ENCODE data around the gene RHBDD2.

Gene RHBDD2

GRCh38 chr7:75916685-75917634 is 38.1 kb downstream of the RHBDD2 start:
- no peak for FAIRE-seq
- DNase-seq (ENCODE audit: low spot score) = no peak

DNA sequence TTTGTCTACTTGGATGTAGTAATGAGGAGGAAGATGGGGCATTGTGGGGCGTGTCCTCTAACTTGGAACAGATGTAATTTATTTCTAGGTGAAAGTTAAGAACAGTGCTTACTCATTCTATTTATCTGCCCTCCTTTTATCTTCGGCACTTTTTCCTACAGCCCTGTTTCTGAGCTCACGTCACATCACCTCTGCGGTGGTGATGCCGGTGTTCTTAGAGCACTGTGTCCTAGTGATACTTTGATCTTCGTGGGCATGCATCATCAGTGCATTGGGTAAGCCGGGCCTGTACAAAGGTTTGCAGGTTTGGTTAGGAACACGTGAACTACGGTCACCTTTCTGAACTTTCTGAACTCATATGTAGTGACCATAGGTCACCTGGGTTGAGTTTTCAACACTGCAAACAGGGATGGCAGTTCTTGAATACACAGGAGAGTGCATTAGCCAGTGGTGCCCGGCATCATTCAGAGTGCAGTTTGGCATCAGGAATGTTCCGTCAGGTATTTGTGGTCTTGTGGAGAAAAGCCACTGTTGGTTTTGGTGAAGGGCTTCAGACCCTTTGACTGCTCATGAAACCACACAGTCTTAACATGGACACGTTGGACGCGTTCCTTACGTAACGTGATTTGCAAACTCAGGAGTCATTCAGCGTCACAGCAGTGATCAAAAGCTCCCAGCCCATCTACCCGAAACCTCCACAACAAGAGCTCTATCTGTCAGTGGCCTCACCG is 41.8 kb downstream of the RHBDD2 start:
- FAIRE-seq = no peak
- DNase-seq (ENCODE audit: low spot score) = no peak

DNA sequence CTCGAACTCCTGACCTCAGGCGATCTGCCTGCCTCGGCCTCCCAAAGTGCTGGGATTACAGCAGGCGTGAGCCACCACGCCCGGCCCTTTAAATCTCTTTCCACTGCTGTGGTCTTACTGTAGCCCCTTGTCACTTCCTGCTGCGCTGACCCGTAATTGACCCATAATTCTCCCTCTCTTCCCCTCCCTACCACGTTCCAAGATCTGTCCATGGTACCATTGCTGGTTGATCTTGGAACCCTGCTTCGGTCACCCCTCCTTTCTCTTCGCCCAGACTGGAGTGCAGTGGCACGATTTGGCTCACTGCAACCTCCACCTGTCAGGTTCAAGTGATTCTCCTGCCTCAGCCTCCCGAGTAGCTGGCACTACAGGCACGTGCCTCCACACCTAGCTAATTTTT is 42.6 kb downstream of the RHBDD2 start:
- DNase-seq (ENCODE audit: low spot score) (no peak), FAIRE-seq (no peak)

DNA sequence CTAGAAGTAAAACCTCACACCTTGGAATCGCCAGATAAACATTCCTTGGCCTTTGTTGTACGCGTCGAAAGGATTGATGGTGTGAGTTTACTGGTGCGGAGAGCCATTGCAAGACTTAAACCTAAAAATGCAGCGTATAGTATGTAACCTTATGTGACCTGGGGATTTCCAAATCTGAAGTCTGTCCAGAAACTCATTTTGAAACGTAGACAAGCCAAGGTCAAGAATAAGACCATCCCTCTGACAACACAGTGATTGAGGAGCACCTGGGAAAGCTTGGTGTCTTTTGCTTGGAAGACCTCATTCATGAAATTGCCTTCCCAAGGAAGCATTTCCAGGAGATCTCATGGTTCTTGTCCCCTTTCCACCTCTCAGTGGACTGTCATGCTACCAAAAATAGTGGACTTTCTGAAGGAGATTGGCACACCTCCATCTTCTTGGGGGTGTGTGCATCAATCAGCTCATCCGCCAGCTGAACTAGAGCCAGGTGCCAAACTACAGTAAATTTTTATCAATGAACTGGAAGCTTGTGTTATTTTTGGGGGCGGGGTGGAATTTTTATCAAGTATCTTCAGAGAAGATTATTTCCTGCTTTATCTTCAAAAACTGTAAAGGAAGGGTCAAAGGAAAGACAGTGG is 44.3 kb downstream of the RHBDD2 start:
- no peak for FAIRE-seq
- no peak for DNase-seq (ENCODE audit: low spot score)

- FAIRE-seq = no peak
- no peak for DNase-seq (ENCODE audit: low spot score)
Measured at GRCh38 chr7:75924256-75924655, 45.4 kb downstream of the RHBDD2 start.

- FAIRE-seq = no peak
- no peak for DNase-seq (ENCODE audit: low spot score)
Measured at GRCh38 chr7:75924889-75925288, 46.1 kb downstream of the RHBDD2 start.

- DNase-seq (ENCODE audit: low spot score) (no peak), FAIRE-seq (no peak)
Measured at GRCh38 chr7:75925717-75926435, 47.0 kb downstream of the RHBDD2 start.

DNA sequence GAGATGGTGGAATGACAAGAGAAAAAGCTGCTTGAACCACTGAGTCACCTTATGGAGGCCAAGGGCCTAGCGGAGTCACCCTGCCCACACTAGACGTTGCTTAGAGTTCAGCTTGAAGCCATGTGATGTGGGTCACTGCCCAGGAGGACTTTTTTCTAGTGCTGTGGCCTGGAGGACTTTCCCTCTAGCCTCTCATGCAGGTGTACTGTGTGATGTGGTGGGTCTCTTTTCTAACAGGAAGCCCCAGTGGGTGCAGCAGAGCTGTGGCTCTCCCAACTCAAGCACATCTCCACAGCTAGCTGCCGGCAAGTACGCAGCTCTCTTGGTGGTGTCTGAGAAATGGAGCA is 49.7 kb downstream of the RHBDD2 start:
- FAIRE-seq (no peak), DNase-seq (ENCODE audit: low spot score) (no peak)

DNA sequence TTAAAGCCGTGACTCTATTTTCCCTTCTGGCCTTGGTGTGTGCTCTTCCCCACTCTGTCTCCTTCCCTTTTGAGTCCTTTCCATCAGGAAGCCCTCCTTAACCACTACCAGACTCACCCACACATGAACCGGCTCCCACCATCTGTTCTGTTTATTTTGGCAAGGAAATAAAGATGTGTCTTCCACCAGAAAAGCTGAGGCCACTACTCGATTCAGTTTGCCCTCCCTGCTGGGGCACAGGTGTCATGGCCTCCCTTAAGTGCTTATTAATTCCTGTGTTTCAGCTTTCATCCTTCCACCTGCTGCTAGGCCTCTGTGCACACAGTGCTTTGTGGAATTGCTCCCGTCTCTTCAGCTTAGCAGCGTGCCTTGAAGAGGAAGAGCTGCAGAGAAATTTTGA is 52.8 kb downstream of the RHBDD2 start:
- FAIRE-seq = no peak
- DNase-seq (ENCODE audit: low spot score) = no peak

- peak; percentile 30 for DNase-seq (ENCODE audit: low spot score)
Measured at GRCh38 chr7:75937958-75938786, 59.3 kb downstream of the RHBDD2 start.

More at GRCh38 chr7:75937958-75938786, 59.3 kb downstream of the RHBDD2 start:
- no peak for FAIRE-seq

All from urothelium cell line (cell line).